GF-D8 (cell line): Measurements from ENCODE around the gene PRELP.

Source experiments
- DNase-seq: peaks from one replicate; lab custom pipeline; 2025; lab: John Stamatoyannopoulos, UW

Gene PRELP

GRCh38 chr1:203525685-203526084, 50.1 kb downstream of the PRELP start:
- no peak for DNase-seq

GRCh38 chr1:203526130-203526529, 50.5 kb downstream of the PRELP start:
- DNase-seq = no peak

- DNase-seq = no peak
Measured at GRCh38 chr1:203526572-203526971, 51.0 kb downstream of the PRELP start.

- no peak for DNase-seq
Measured at GRCh38 chr1:203527013-203527412, 51.4 kb downstream of the PRELP start.

GRCh38 chr1:203528063-203528462, 52.5 kb downstream of the PRELP start:
- no peak for DNase-seq

- no peak for DNase-seq
Measured at GRCh38 chr1:203528976-203529835, 53.6 kb downstream of the PRELP start.

- DNase-seq = no peak
Measured at GRCh38 chr1:203531063-203531462, 55.5 kb downstream of the PRELP start.

GRCh38 chr1:203534012-203534411, 58.4 kb downstream of the PRELP start:
- DNase-seq = no peak

- no peak for DNase-seq
Measured at GRCh38 chr1:203534526-203534925, 58.9 kb downstream of the PRELP start.

- DNase-seq = no peak
Measured at GRCh38 chr1:203536575-203536974, 61.0 kb downstream of the PRELP start.

GRCh38 chr1:203536980-203537455, 61.4 kb downstream of the PRELP start:
- DNase-seq = no peak

GRCh38 chr1:203537806-203538464, 62.3 kb downstream of the PRELP start:
- DNase-seq = no peak

GRCh38 chr1:203538726-203539125, 63.1 kb downstream of the PRELP start:
- no peak for DNase-seq

- no peak for DNase-seq
Measured at GRCh38 chr1:203539831-203540546, 64.4 kb downstream of the PRELP start.
